ENCODE results near the gene APP.

DNA sequence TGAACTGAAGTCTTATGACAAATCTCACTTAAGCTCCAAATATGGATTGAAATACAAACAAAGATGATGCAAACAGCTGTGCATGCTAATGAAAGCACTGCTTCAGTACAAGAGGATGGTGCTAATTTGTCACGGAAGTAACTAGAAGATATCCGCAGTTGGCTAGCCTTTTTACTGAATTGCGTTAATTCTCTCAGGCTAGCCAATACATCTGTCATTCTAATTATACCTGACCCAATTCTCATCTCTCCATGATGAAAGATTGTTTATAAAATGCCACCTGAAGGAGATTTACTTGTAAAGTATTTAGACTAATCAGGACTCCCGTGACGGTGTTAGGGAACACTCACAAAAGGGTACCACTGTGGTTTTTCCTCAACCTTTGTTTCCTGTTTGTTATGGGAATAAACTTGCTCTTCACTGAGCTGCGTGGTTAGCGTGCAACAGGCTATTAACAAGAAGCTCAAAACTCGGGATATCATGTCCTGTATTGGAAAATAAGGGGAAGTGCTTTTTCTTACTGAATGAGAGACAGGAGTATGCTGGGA is 162.5 kb downstream of the APP start:
- TF ChIP-seq EZH2 (IDR thresholded peaks at IDR 0.05; ENCODE audit: borderline replicate concordance, low read depth, low read length, poor library complexity, severe bottlenecking): no peak
- TF ChIP-seq, protein P1, sequence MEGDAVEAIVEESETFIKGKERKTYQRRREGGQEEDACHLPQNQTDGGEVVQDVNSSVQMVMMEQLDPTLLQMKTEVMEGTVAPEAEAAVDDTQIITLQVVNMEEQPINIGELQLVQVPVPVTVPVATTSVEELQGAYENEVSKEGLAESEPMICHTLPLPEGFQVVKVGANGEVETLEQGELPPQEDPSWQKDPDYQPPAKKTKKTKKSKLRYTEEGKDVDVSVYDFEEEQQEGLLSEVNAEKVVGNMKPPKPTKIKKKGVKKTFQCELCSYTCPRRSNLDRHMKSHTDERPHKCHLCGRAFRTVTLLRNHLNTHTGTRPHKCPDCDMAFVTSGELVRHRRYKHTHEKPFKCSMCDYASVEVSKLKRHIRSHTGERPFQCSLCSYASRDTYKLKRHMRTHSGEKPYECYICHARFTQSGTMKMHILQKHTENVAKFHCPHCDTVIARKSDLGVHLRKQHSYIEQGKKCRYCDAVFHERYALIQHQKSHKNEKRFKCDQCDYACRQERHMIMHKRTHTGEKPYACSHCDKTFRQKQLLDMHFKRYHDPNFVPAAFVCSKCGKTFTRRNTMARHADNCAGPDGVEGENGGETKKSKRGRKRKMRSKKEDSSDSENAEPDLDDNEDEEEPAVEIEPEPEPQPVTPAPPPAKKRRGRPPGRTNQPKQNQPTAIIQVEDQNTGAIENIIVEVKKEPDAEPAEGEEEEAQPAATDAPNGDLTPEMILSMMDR (conservative IDR thresholded peaks at IDR 0.05; ENCODE audit: low read depth, low read length): no peak

Measured in A673 (cell line).